NCI-H2171 (cell line): ENCODE results near the gene OTOF.

Experiments used
- DNase-seq: peaks from one replicate; lab custom pipeline; 2025; lab: John Stamatoyannopoulos, UW

Gene OTOF

GRCh38 chr2:26449278-26450030 is 28.5 kb downstream of the OTOF start:
- DNase-seq: no peak

GRCh38 chr2:26448651-26449050 is 29.3 kb downstream of the OTOF start:
- DNase-seq: no peak

- no peak for DNase-seq
These were observed 33.7 kb downstream of the OTOF start for GRCh38 chr2:26444236-26444635.

- DNase-seq: no peak
These were observed 35.2 kb downstream of the OTOF start for GRCh38 chr2:26442707-26443106.

GRCh38 chr2:26442301-26442700 is 35.6 kb downstream of the OTOF start:
- DNase-seq: no peak

- DNase-seq: no peak
These were observed 39.0 kb downstream of the OTOF start for GRCh38 chr2:26438926-26439325.

- DNase-seq: no peak
These were observed 39.4 kb downstream of the OTOF start for GRCh38 chr2:26438526-26438925.

- DNase-seq: no peak
These were observed 42.8 kb downstream of the OTOF start for GRCh38 chr2:26435106-26435505.

GRCh38 chr2:26432859-26433258 is 45.1 kb downstream of the OTOF start:
- no peak for DNase-seq

- DNase-seq: no peak
These were observed 45.6 kb downstream of the OTOF start for GRCh38 chr2:26432363-26432762.

GRCh38 chr2:26430826-26431225 is 47.1 kb downstream of the OTOF start:
- DNase-seq: no peak

- peak; percentile 87 for DNase-seq
These were observed 47.9 kb downstream of the OTOF start for GRCh38 chr2:26429779-26430578.

- no peak for DNase-seq
These were observed 49.1 kb downstream of the OTOF start for GRCh38 chr2:26428846-26429245.

- DNase-seq: no peak
These were observed 53.7 kb downstream of the OTOF start for GRCh38 chr2:26424221-26424620.

- no peak for DNase-seq
These were observed 54.2 kb downstream of the OTOF start for GRCh38 chr2:26423750-26424149.

- no peak for DNase-seq
These were observed 54.8 kb downstream of the OTOF start for GRCh38 chr2:26422947-26423629.

- DNase-seq: no peak
These were observed 56.0 kb downstream of the OTOF start for GRCh38 chr2:26421961-26422360.

- no peak for DNase-seq
These were observed 63.6 kb downstream of the OTOF start for GRCh38 chr2:26414311-26414710.

- no peak for DNase-seq
These were observed 65.7 kb downstream of the OTOF start for GRCh38 chr2:26412091-26412673.

GRCh38 chr2:26411419-26411818 is 66.5 kb downstream of the OTOF start:
- no peak for DNase-seq

- DNase-seq: no peak
These were observed 67.1 kb downstream of the OTOF start for GRCh38 chr2:26410764-26411243.

GRCh38 chr2:26409785-26410184 is 68.1 kb downstream of the OTOF start:
- no peak for DNase-seq
